Cerebellar nuclear complex (tissue), 1 donor: ENCODE measurements around the gene SZRD1.
A peak's percentile ranks its signal among the peaks of the same experiment; 100 is the strongest.

ENCODE experiments used
- DNase-seq, 2 experiments: peaks; one replicate each; lab custom pipeline; 2025; lab: John Stamatoyannopoulos, UW

The SZRD1 gene

DNA sequence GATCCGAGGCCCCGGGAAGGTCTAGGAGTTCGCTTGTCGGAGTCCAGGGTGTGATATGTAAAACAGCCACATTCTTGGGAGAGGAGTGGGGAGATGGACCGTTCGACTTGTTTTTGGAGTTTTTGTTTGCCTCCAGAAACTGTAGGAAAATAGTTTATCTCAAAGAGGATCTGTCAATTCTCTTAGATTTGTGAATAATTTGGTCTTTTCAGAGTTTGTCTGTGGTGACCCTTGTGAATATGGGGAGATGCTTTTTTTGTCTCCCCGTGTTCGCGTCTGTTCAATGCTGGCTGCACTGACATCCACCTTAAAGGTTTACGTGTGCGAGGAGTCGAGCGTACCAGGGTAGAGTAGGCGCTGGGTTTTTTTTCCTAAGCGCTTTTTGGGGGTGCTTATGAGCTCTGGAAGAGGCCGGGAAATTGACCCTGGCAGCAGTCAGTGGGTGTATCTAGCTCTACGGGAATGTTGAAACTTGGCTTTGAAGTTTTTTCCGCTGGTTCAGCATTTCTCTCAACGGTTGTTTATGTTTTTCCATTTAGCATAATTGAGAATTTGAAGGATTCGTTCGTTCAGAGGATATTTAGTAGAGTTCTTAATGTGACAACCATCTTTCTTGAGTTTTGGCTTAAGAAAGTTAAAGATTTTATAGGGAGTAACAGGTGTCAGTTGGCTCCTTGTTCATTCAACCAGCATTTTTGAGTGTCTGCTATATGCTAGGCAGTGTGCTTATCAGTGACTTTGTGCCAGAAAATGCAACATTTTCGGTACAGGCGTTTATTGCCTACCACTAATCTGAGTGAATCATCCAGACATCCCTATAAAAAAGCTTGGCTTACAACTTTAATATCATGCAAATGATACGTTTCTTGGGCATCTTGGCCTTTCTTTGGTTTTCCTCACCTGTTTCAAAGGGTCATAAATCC, 1.2 kb downstream of the SZRD1 start:
- no peak for DNase-seq

DNA sequence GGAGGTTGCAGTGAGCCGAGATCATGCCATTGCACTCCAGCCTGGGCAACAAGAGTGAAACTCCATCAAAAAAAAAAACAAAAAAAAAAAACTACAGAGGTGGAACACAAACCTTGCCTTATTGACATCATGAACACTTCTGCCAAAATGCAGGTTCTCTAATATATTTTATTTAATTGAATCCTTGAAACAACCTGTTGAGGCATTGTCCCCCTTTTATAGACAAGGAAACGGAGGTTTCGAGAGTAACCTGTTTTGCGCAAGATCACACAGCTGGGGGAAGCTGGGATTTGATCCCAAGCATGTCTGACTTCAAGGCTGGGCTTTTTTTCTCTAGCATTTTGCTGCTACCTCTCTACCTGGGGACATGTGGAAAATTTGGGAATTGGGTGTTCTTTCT, 2.8 kb downstream of the SZRD1 start:
- no peak for DNase-seq

DNA sequence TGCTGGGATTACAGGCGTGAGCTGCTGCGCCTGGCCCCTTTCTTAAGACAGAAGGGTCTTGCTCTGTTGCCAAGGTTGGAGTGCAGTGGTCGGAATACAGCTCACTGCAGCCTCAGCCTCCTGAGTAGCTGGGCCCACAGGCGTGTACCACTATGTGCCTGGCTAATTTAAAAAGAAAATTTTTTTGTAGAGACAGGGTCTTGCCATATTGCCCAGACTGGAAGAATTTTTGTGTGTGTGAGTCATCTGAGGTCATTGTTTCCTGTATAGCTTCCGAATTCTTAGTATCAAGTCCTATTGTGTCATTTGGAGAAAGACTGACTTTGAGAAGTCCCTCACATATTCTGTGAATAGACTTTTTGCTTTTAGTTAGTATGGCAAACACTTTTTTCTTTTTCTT, 4.7 kb downstream of the SZRD1 start:
- no peak for DNase-seq

DNA sequence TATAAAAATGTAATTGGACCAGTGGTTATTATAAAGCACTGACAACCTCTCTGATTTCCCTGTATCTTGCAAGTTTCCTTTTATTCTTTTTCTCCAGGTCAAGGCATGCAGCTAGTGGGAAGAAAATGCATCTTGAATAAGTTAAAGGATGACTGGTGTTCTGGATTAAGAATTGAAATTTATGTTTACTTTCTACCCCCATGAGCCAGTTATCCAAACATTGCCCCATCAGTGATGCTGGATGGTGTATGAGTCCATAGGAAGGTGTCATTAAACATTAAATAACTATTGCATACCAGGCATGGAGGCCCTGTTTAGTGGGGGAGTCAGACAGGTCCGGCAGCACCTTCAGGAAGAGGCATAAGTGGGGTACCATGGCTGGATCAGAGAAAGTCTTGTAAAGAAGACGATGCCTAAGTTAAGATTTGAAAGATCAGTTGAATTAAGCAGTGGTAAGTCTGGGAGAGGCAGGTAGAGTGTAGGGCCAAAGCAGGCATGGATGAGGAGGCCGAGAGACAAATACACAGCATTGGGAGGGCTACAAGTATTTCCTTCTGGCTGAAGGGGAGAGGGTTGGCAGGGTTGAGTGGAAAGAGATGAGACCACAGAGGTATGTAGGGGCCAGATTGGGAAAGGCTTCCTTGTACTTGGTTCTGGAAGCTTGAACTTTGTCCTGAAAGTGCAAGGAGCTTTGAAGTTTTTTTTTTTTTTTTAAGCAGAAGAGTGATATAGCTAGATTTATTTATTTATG, 5.7 kb downstream of the SZRD1 start:
- DNase-seq = no peak

DNA sequence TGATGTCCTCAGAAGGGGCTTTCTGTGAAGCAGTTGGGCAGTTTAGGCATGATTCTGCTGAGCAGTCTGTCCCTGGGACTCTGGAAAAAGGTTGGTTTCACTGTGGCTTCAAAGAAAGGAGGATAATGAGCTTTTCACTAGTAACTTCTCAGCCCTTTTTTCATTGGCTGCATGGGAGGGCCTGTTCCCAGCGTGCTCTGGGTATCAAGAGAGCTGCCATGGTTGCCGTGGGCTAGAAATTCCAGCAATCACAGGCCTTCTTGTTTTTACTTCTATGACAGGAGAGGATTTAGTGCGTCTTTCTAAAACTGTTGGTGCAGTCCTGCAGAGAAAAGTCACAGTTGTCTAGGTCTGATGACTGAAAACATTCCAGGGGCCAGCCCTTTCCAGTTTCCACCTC, 7.2 kb downstream of the SZRD1 start:
- DNase-seq = no peak

DNA sequence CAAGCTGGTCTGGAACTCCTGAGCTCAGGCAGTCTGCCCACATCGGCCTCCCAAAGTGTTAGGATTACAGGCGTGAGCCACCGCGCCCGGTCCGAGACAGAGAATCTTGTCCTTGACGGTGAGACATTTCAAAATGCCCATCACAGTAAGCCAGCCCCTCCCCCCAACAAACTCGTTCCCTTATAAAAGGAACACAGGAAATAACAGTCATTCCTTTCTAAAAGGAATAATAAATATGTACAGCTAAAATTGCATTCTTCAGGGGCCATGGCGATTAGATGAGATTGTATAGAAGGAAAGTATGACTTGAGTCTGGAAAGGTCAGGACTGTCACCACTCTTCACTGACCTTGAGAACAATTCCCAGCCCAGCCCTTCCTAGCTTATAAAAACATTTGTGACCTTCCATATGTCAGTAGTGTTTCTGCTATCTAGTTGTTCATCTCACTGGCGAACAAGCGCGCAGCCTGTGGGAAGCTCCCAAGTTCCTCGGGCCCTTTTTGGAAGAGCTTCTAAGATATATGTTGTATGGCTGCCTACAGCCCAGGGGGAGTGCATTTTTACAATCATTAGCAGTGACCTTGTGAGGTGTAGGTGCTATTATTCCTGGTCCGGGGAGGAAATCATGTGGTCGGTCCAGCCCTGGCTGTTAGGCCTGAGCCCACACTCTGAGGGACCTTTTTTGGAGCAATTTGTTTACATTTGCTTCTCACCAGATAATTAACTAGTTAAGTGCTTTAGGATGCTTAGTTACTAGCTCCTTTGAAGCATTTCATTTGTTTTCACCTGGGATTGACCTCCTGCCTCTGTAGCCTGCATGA, 8.7 kb downstream of the SZRD1 start:
- no peak for DNase-seq

DNA sequence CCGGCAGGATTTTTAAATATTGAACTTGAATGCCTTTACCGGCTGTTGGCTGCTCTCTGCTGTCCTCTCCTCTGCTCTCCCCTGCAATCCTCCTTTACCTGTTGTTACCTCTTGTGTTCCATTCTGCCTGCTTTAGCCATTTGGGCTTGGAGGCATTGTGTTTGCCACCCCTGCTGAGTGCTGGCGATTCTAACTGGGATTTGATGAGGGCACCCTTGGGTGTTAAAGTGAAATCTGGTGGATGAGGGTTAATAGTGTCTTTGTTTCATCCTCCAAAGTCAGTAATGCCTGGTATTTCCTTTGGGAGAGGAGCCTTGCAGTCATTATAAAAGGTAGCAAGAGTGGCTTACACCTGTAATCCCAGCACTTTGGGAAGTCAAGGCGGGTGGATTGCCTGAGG, 9.9 kb downstream of the SZRD1 start:
- no peak for DNase-seq

DNA sequence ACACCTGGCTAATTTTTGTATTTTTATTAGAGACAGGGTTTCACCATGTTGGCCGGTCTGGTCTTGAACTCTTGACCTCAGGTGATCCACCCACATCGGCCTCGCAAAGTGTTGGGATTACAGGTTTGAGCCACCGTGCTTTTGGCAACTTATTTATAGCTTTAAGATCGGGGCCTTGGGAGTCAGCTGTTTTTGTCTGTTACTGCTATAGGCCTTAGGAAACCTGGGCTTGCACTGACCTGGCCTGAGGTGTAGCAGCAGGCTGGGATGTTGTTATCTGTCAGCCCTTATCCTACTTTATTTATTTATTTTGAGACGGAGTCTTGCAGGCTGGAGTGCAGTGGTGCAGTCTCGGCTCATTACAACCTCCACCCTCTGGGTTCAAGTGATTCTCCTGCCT, 11.4 kb downstream of the SZRD1 start:
- no peak for DNase-seq

DNA sequence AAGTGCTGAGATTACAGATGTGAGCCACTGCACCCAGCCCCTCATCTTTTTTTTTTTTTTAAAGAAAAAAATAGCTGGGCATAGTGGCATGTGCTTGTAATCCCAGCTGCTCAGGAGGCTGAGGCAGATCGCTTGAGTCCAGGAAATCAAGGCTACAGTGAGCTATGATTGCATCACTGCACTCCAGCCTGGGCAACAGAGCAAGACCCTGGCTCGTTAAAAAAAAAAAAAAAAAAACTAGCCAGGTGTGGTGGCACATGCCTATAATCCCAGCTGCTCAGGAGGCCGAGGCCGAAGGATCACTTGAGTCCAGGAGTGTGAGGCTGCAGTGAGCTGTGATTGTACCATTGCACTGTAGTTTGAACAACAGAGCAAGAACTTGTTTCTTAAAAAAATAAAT, 13.8 kb downstream of the SZRD1 start:
- DNase-seq = no peak

DNA sequence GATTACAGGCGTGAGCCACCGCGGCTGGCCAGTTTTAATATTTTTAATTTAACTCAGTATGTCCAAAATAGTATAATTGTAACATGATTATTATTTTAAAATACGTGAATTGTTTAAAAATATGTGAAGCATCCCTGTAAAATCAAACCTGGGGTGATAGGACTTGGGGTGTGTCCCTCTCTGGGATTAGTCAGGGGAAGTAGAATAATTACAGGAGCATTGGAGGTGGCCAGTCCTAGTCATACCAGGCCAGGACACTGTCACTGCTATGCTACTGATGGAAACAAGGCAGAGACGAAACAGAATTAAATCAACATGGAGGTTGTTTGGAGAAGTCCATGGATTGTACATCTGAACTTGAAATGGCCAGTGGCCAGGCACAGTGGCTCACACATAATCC, 16.8 kb downstream of the SZRD1 start:
- DNase-seq = no peak

DNA sequence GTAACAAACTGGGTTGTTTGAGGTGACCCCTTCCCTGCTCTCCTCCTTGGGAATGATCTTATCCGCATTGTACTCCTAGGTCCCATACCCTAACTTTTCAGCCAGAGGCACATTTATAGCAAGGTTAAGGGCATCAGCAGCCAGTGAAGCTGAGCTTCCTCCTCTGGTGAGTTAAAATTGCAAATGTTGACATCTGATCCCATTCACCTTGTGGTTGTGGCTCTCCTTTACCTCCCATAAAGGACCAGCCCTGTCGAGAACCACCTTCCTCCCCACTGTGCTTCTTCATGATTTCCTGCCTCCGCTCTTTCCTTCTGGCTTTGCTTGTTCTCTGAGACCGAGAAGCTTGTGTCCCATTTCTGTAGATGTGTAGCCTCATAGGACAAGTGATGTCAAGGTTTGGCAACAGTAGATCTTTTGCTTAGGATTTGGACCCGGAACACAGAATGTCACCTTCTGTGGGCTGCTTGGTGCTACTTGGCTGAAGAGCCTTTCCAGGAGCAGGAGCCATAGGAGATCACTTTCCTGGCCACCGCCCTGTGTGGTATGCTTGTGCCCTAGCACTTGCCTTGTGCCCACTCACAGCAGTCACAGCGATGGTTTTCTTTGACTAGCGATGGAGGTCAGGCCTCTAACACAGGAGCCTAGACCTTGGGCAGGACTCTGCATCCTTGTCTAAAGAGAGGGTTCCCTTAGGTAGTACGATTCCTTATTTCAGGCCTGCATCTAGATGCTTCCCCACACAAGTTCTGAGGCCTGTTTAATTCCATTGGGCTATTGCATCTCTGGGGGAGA, 18.8 kb downstream of the SZRD1 start:
- no peak for DNase-seq

DNA sequence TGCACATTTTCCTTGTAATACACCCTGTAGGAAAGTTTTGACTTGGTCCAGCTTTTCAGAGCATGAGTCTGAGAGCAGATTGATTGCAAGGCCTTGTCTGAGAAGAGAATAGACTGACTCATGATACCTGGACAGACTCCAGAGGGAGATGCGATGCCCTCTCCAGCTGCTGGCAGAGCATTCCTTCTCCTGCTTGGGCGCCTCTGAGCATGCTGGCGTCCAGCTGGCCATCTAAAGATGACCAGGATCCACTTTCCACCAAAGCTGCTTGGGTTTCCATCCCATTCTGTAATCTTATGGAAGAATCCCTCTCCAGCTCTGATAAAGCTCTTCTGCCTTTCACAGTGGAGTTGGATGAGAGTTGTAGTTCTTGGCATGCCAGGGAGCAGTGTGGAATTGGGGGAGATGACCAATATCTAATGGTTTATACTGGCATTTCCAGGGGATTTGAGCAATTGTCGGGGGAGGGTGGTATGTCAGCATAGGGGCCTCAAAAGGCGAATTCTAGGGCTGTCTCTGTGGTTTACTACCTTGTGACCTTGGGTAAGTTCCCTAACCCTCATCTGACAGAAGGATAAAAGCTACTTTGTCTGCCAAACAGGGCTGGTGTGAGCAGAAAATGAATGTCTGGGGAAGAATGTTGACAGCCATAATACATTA, 19.5 kb downstream of the SZRD1 start:
- DNase-seq = no peak

DNA sequence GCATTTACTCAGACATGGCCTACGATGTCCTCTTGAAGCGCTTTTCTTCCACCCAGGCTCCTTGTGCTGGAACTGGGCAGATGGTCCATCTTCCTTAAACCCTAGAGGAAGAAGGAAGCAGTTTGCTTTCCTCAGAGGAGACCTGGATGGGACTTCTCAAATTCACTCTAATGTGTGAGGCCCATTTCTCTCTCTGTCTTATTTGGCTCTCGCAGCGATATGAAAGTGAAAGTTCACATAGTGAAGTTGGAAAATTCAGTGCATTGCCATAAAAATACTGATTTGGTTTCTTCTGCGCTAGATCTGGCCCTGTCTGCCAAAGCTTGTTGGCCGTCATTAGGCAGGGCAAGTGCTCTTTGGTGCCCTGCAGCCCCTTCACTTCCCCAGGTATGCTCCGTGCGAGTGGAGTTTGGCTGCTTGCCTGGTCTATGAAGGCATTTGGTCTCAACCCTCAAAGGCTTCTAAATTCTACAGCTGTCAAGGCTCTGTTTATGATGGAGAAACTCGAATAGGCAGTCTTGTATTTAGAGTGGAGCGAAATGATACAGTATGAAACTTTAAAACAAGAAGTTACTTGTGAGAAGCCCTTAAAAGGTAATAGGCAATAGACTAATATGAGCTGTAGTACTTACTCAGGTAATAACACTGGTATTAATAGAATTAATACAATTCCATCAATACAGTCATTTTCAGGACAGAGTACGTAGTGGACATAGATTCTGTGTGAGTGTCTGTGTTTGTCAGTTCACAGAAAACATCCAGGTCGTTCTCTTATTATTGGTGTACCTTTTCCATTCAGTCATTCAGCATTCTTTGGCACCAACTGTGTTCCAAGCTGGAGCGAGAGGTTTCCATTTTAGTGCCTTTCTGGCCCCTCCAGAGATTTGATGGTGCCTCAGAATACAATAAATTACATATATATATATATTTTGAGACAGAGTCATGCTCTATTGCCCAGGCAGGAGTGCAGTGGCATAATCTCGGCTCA, 20.5 kb downstream of the SZRD1 start:
- no peak for DNase-seq

DNA sequence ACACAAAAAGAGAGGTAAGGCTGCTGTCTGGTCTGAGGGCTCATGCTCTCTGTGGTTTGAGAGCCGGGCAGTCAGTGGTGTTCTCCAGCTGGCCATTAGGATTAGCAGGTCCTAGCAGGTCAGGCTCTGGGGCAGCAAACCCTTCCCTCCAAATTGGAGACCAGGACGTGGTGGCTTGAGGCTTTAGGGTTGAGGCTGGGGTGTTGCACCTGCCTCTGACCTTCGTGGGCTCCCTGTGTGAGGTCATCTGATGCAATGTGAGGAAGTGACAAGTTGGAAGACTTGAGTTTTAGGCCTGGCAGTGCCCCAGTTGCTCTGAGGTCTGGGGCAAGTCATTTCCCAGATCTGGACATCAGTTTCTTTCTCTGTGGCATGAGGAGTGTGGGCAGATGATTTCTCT, 24.4 kb downstream of the SZRD1 start:
- no peak for DNase-seq

DNA sequence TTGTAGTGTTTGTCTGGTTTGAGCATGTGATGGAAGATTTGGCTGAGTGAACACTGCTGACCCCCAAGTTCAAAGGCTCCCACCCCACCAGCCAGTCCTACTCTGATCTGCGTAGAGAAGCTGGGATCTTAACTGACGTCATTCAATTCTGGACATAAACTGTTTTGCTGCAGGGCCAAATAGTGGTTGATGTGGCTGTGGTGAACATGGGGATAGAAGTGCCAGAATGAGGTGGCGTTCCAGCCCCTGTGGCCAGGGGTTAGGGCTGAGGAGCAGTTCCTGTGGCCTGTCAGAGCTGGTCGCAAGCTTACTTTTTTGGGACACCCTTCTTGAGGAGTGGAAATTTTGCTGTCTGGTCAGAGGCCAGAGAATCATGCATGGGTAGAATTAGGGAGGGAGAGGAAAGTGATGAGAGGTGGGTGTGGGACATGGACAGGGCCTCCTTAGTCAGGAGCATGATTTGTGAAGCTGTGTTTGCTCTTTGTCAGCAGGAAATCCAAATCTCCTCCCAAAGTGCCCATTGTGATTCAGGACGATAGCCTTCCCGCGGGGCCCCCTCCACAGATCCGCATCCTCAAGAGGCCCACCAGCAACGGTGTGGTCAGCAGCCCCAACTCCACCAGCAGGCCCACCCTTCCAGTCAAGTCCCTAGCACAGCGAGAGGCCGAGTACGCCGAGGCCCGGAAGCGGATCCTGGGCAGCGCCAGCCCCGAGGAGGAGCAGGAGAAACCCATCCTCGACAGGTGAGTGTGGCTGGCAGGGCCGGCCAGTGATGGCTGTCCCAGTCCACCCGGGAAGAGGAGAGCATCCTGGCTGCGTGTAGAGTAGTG, 25.9 kb downstream of the SZRD1 start:
- DNase-seq = no peak

DNA sequence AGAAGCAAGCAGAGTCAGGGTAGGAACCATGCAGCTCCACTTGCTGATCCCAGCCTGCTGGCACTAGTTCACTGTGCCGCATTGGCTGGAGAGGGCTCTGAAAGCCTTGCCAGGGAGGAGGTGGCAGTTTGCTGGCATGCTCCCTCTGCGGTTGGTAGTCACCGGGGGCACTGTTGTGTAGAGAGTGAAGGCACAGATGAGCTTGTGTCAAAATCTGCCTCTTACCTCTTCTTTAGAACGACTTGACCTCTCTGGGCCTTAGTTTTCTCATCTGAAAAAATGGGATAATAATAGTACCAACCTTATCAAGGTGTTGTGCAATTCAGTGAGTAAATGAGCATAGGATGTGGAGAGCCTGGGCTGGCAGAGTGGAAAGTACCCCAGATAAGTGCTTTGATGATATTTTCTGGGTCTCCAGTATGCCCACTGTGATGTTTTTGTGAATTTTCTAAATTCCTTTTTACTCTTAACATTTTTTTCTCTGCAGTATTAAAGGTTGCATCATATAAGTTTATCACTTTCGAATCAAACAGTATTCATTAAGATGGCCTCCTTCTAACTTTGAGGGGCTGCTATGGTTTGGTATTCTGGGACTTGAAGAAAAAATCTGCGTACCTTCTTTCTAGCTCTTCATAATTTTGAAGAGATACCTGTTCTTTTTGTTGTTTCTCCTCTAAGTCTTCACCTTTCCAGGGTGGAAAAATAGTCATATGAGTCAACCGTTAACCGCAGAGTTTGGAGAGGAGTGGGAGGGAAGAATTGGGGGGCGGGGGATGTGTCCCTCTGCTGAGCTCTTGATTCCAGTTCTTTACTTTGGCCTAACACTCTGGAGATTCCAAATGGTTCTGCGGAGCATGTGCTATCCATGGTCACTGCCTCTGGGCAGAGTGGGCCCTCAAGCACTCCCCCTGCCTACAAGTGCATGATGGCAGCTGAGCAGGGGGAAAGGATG, 26.8 kb downstream of the SZRD1 start:
- peak; percentile 40 to 81 for DNase-seq

DNA sequence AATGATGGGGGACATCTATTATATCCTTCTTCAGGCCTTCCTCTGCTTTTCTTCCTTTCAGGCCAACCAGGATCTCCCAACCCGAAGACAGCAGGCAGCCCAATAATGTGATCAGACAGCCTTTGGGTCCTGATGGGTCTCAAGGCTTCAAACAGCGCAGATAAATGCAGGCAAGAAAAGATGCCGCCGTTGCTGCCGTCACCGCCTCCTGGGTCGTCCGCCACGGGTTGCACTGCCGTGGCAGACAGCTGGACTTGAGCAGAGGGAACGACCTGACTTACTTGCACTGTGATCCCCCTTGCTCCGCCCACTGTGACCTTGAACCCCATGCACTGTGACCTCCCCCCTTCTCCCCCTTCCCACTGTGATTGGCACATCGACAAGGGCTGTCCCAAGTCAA, 27.9 kb downstream of the SZRD1 start:
- no peak for DNase-seq

DNA sequence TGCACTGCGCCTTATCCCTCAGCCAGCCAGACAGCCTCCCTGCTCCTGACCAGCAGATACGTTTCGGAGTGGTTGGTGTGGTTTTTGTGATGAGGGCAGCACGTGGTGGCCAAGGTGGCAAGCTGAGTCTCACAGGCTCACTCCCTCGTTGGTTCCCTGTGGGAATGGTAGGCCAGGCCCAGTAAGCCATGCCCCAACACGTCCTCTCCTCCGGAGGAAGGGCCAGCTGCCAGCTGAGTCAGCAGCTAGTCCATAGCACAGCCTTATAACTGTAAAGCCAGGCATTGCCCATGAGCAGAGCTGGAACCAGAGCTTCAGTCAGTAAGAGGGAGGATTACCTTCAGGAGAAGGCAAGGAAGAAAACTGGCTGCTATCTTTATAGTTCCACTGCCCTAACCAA, 29.5 kb downstream of the SZRD1 start:
- no peak for DNase-seq
